Subcutaneous abdominal adipose tissue (tissue), 5 donors: ENCODE results near the gene FAM120A.

Experiments
- H3K27ac ChIP-seq: one replicate; pipeline ENCODE4 v1.7.0; 2013; ENCODE audit warnings: low read depth, mild to moderate bottlenecking, inconsistent platforms, low read length, moderate library complexity
- H3K27me3 ChIP-seq, 5 donors: one replicate each; pipeline ENCODE4 v1.7.0; 2013; ENCODE audit warnings: low read length in 5 of 5, inconsistent platforms in 1 of 5; ENCODE audit not compliant: control insufficient read depth in 5 of 5, insufficient read depth in 4 of 5
- H3K36me3 ChIP-seq, 5 donors: one replicate each; pipeline ENCODE4 v1.7.0; 2013; ENCODE audit warnings: low read length in 5 of 5; ENCODE audit not compliant: control insufficient read depth in 5 of 5, insufficient read depth in 5 of 5
- H3K4me1 ChIP-seq, 5 donors: one replicate each; pipeline ENCODE4 v1.7.0; 2013; ENCODE audit warnings: low read length in 5 of 5, mild to moderate bottlenecking in 3 of 5, moderate library complexity in 1 of 5; ENCODE audit not compliant: control insufficient read depth in 5 of 5, insufficient read depth in 5 of 5
- H3K4me3 ChIP-seq, 5 donors: one replicate each; pipeline ENCODE4 v1.7.0; 2013; ENCODE audit warnings: low read length in 5 of 5, low read depth in 1 of 5
- H3K9ac ChIP-seq, 5 donors: one replicate each; pipeline ENCODE4 v1.7.0; 2013; ENCODE audit warnings: low read length in 5 of 5, mild to moderate bottlenecking in 4 of 5, moderate library complexity in 3 of 5
- H3K9me3 ChIP-seq, 5 donors: one replicate each; pipeline ENCODE4 v1.7.0; 2013; ENCODE audit warnings: low read length in 5 of 5; ENCODE audit not compliant: control insufficient read depth in 5 of 5
- donor health status: healthy.
- donor health status: healthy.
- donor health status: healthy.
- donor health status: healthy.
- donor health status: healthy.

The FAM120A gene

DNA sequence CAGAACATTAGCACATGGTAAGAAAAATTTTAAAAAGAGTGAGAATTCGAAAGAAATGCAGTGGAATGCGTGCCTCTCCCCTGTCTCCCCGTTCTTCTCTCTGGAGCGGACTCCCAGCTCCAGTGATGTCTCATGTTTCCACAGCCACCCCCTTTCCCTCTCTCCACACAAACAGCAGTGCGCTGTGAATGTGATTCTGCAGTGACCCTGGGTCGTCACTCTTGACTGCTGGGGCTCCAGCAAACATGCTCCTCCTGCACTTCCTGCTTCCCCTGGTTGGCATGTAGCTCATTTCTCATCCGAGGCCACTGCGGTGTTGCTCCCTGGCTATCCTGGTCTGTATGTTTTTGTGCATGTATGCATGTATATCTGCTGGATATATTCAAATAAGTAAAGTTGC lies 138.2 kb downstream of the FAM120A start:
- Histone ChIP-seq H3K36me3 (peaks cover 0 to 3% (median 0%) of the 10 kb centered on the region in 5 donors), H3K9ac (peak overlapping the region in 1 of 5 donors; percentile 50), H3K4me1 (peaks cover 6 to 53% (median 30%) of the 10 kb centered on the region in 5 donors), H3K27me3 (no peaks in the 10 kb centered on the region), H3K9me3 (no peaks in the 10 kb centered on the region), H3K27ac (no peak overlapping the region), H3K4me3 (no peak overlapping the region)

DNA sequence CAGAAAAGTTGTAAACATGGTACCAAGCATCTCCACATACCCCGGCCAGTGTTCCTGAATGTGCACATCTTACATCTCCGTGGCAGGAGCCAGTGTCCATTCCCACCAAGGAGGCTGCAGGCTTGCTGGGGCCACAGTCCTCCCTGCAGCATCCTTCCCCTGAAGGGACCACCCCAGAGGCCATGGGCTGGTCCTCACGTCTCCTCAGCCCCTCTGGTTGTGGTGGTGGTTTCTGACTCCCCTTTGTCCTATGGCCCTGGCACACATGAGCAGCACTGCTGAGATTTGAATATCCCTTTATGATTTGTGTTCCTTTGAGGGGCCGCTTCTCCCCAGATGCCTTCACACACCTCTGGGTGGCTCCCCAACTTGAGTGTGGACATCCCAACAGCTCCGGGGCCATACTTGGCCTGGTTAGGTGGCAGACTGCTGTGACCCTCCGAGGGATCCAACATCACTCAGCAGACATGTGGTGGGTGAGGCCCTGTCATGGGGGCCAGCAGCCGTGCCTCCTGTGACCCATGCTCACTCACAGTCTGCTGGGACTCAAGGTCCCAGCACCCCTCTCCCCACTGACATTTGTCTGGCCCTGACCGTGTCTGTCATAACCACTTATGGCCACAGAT lies 139.2 kb downstream of the FAM120A start:
- peaks cover 0 to 5% (median 0%) of the 10 kb centered on the region in 5 donors for H3K36me3 ChIP-seq
- peaks cover 6 to 53% (median 30%) of the 10 kb centered on the region in 5 donors for H3K4me1 ChIP-seq
- H3K9ac ChIP-seq = no peak overlapping the region
- H3K9me3 ChIP-seq = no peaks in the 10 kb centered on the region
- no peak overlapping the region for H3K27ac ChIP-seq
- H3K4me3 ChIP-seq = no peak overlapping the region
- no peaks in the 10 kb centered on the region for H3K27me3 ChIP-seq

DNA sequence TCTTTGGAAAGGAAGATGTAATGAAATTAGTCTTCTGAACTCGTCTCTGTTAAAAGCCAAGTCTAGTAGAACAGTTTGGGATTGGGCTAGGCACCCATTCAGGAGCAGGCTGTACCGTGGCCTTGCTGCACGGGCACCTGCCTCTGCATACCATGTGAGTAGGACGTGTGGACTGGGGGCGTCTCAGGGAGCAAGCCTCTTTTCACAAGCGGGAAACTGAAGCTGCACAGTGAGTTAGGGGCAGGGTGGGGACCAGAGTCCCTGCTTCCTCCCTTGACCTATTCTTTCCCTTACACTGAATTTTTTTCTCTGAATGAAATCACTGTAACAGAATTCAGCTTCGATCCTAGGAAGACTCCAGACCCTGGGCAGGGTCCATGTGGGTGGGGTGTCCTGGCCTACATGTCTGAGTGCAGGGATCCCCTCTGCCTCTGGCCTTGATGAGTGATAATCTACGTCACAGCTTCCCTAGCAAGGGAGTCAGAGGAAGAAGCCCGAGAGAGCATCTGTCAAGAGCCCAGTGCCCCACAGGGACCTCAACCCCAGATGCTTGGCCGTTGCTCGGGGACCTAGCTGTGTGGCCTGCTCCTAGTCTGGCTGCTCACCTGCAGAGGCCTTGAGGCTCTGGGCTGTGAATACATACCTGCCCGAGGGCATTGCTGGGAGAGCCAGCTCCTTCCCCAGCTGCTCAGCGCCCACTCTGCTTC lies 140.0 kb downstream of the FAM120A start:
- Histone ChIP-seq H3K27ac (no peak overlapping the region), H3K9ac (no peak overlapping the region), H3K4me3 (no peak overlapping the region), H3K9me3 (no peaks in the 10 kb centered on the region), H3K27me3 (no peaks in the 10 kb centered on the region), H3K36me3 (peaks cover 0 to 5% (median 0%) of the 10 kb centered on the region in 5 donors), H3K4me1 (peaks cover 4 to 53% (median 30%) of the 10 kb centered on the region in 5 donors)

DNA sequence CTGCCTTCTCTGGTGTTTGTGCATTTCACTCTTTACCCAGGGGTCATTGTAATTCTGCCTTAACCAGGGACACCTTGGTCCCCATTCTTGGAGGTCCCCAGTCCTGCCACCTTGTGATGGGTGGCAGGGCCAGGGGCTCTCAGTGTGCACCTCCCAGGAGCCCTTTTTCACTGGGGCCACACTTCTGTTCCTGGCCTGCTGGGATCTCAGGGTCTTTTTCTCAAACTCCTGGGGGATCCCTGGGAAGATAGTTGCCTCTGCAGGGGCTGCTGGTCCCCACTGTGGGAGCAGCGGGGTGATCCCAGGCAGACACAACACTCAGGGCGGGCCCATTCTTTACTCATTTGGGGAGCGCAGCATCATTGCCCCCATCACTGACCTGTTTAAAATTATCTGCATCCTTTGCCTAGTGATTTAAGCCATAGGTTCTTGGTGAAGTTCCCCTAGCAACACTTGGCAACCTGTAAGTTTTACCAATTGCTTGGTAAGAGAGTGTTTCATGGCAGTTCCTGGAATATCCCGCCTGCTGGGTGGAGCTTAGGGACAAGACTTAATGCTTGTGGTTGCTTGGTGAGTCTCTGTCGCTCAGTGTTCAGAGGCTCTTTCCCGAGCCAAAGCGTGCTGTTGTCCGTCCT lies 140.6 kb downstream of the FAM120A start:
- H3K9ac ChIP-seq = no peak overlapping the region
- H3K4me1 ChIP-seq = peaks cover 4 to 53% (median 30%) of the 10 kb centered on the region in 5 donors
- no peaks in the 10 kb centered on the region for H3K9me3 ChIP-seq
- H3K4me3 ChIP-seq = no peak overlapping the region
- peaks cover 0 to 5% (median 0%) of the 10 kb centered on the region in 5 donors for H3K36me3 ChIP-seq
- H3K27ac ChIP-seq = no peak overlapping the region
- no peaks in the 10 kb centered on the region for H3K27me3 ChIP-seq

DNA sequence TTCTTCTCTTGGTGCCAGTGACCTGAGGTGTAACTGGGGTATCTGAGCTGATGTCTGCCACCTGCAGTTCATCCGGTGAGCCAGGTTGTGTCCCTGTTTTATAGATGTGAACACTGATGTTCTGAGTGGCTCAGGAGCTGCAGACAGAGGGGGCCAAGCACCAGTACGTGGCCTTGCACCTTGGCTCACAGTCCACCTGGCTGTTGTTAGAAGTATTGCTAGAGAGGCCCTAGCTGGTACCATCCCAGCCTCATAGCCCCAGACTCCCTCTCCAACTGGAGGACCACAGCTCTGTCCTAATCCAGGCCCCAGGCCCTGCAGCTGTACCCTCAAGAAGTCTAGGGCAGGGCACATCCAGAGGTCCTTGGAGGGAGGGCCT lies 141.1 kb downstream of the FAM120A start:
- Histone ChIP-seq H3K9ac (no peak overlapping the region), H3K4me1 (peaks cover 4 to 53% (median 30%) of the 10 kb centered on the region in 5 donors), H3K36me3 (peaks cover 0 to 5% (median 0%) of the 10 kb centered on the region in 5 donors), H3K4me3 (no peak overlapping the region), H3K27me3 (no peaks in the 10 kb centered on the region), H3K27ac (no peak overlapping the region), H3K9me3 (no peaks in the 10 kb centered on the region)

DNA sequence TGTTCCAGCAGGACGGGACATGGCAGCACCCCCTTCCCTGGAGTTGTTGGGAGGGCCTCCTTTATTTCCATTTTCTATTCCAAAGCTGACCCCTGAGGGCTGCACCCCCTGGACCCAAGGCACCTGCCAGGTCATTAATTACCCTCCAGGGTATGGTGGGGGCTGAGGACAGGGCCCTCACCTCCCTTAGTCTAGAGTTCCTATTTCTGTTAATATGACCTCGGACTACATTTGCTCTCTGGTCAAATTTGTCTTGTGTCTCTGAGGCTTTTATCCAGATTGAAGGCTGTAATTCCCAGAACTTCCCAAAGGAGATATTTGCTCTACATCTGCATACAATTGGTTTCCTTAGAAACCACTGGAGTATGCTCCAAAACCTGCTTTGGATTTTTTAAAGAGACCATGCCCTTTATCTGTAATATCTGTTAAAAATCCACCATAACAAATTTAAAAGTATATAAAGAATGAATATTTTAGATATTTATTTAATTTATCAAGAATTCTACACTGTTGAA lies 141.7 kb downstream of the FAM120A start:
- Histone ChIP-seq H3K4me1 (peaks cover 4 to 54% (median 30%) of the 10 kb centered on the region in 5 donors), H3K36me3 (peaks cover 0 to 5% (median 0%) of the 10 kb centered on the region in 5 donors), H3K27ac (no peak overlapping the region), H3K27me3 (no peaks in the 10 kb centered on the region), H3K9ac (no peak overlapping the region), H3K9me3 (no peaks in the 10 kb centered on the region), H3K4me3 (no peak overlapping the region)

DNA sequence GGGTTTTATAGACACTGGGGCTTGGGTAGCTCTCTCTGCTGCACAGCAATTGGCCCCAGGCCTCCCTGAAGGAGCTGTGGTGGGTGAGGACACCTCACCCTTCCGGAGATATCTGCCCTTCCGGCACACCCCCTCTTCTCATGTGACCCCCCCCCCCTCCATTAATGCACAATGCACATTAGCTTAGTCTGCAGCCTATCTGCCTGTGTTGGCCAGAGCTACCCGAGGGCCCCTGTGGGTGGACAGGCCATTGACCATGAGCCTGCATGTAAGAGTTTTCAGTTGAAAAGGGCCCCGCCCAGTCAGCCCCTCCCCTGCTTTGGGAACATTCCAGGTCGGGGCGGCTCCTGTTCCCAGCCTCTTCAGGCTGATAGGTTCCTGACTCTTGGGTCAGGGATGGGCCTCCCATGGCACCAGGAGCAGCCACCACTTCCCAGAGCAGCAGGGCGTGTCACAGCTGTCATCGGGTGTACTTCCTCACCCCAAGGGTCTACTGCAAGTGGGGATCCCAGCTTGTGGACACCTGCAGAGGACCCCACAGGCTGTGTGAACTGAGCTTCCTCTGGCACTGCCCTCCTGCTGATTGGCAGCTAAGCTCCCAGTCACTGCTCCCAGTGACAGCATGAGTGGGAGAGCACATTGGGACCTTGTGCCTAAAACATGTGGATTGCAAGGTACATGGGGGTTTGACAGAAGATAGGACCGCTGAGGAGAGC lies 142.7 kb downstream of the FAM120A start:
- H3K4me1 ChIP-seq = peaks cover 4 to 59% (median 26%) of the 10 kb centered on the region in 5 donors
- no peak overlapping the region for H3K4me3 ChIP-seq
- no peaks in the 10 kb centered on the region for H3K9me3 ChIP-seq
- H3K9ac ChIP-seq = no peak overlapping the region
- no peak overlapping the region for H3K27ac ChIP-seq
- H3K27me3 ChIP-seq = no peaks in the 10 kb centered on the region
- peaks cover 0 to 5% (median 0%) of the 10 kb centered on the region in 5 donors for H3K36me3 ChIP-seq

DNA sequence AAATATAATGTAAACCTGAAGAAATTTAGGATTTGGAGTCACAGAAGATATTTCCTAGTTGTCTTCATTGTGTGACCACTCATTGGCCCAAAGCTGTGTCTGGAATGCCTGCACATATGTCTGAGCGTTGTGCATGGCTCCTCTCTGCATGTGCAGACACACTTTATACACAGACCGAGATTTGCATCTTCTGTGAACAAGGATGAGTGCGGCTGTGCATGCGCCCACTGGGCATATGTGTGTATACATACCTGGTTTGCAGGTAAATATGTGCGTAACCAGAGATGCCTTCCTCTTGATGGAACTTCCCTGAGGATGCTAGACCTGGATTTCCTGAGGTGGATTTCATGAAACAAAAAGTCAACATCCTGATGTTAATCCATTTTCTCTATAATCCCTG lies 144.0 kb downstream of the FAM120A start:
- Histone ChIP-seq H3K27ac (no peak overlapping the region), H3K27me3 (no peaks in the 10 kb centered on the region), H3K4me1 (peaks cover 2 to 60% (median 21%) of the 10 kb centered on the region in 5 donors), H3K9ac (no peak overlapping the region), H3K4me3 (no peak overlapping the region), H3K9me3 (no peaks in the 10 kb centered on the region), H3K36me3 (peaks cover 0 to 5% (median 0%) of the 10 kb centered on the region in 5 donors)

DNA sequence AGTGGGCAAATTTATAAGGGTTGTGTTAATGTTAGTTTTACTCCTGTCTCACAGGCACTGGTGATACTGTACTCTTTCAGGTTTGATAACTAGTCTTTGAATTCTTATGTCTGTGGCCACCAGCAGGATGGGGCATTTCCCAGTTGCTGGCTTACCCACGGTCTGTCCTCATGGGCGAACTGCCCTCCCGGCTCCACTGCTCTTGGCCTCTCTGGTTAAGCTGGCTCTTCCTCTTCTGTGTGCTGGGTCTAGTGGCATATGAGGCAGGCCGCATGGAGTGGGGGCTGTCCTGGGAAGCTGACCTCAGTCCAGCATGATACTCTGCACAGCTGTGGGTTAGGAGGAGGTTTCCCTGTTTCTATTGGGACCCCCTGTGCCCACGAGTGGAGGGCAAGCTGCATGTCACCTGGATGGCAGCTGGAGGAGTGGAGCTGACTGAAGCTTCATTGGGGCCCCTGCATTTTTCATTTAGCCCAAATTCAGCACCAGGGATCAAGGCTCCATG lies 144.4 kb downstream of the FAM120A start:
- Histone ChIP-seq H3K27ac (no peak overlapping the region), H3K4me3 (no peak overlapping the region), H3K9ac (no peak overlapping the region), H3K9me3 (no peaks in the 10 kb centered on the region), H3K36me3 (peaks cover 0 to 3% (median 0%) of the 10 kb centered on the region in 5 donors), H3K27me3 (no peaks in the 10 kb centered on the region), H3K4me1 (peaks cover 3 to 62% (median 25%) of the 10 kb centered on the region in 5 donors)
